Stomach (tissue), 4 donors: ENCODE measurements around the gene SFXN2.

ENCODE experiments used
- EP300 ChIP-seq: sonication (generic); formaldehyde crosslinking; IDR thresholded peaks from one replicate; pipeline ENCODE4 v1.6.1; 2017; ENCODE audit warnings: antibody characterized with exemption
- POLR2A ChIP-seq, 4 donors: fragments of 450-650 bp; IDR thresholded peaks; one replicate each; pipeline ENCODE4 v1.6.1; 2016; ENCODE audit warnings: antibody characterized with exemption in 4 of 4, control low read depth in 2 of 4, mild to moderate bottlenecking in 1 of 4, moderate library complexity in 1 of 4
- POLR2AphosphoS5 ChIP-seq, 3 donors: sonication (generic); formaldehyde crosslinking; IDR thresholded peaks; one replicate each; pipeline ENCODE4 v1.6.1; 2016; ENCODE audit warnings: antibody characterized with exemption in 3 of 3

DNA sequence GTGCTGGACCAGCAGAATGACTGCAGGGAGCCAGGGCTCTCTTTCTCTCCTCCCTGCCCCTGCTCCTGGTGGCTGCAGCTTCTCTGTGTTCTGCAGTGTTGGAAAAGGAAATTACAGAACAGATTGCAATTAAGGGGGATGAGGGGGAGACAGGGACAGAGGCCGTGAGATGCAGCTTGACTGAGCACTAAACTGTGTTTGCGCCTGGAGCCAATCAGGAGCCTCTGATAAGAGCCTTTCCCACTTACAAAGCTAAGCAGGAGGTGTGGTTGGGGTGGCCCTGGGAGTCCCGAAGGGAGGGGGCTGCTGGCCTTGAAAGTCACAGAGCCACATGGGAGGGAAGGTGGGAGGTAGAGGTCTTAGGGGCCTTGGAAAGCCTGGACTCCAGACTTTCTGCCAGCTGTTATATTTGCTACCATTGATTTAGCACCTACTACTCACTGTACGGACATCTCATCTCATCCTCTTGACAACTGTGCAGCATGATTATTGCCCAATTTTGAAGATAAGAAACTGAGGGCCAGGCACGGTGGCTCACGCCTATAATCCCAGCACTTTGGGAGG is 43.5 kb upstream of the SFXN2 start:
- no peak for TF ChIP-seq EP300
- TF ChIP-seq POLR2A (IDR thresholded peaks at IDR 0.05), result no peak
- TF ChIP-seq POLR2AphosphoS5 (IDR thresholded peaks at IDR 0.05), result no peak
